ENCODE data around the gene CBLN4. TPM values are rescaled to one million over a fixed set of nuclear protein-coding genes. Genes with fewer than 3 reads are reported as not detected.

CBLN4 gene
- total and polyA plus RNA-seq, 9 of the 15 experiments (the other 6 are each of a cell fraction or from before 2014, with no cell fraction given): not detected

- no peaks in the 10 kb centered on the region for H3K4me1 ChIP-seq (replicated peaks in 1 of 2; ENCODE audit: control insufficient read depth in 2 of 2, insufficient read depth in 2 of 2, low read length in 2 of 2)
- CTCF ChIA-PET (ENCODE audit: low intra/inter-chr PET ratio): no interaction called here
- in situ Hi-C loops (cut with MboI) (no loop called here), intact Hi-C loops (cut with micrococcal nuclease) (no loop called here)
- H3K79me2 ChIP-seq (ENCODE audit: control insufficient read depth, insufficient read depth, low read length): no peaks in the 10 kb centered on the region
- BruUV-seq (replicated peaks): no TSS peak
- no peaks in the 10 kb centered on the region for H3K9me1 ChIP-seq (ENCODE audit: control insufficient read depth, insufficient read depth, low read length)
- H3K4me3 ChIP-seq: no peak overlapping the region
- 0% methylated on average over 3 of the region's 3 CpGs for WGBS (ENCODE audit: insufficient coverage, low coverage, missing lambda C conversion rate)
- H3K9ac ChIP-seq (ENCODE audit: insufficient read depth in 1 of 2, low read depth in 2 of 2, low read length in 2 of 2): no peak overlapping the region
- H3K27ac ChIP-seq (ENCODE audit: extremely low read depth, low read depth, low read length): no peak overlapping the region
- FAIRE-seq: no peak
- no peak for TF ChIP-seq CXXC5 (CRISPR knock-in tag; IDR thresholded peaks at IDR 0.05)
- POLR2A ChIA-PET: no interaction called here
- H4K20me1 ChIP-seq (replicated peaks; ENCODE audit: control insufficient read depth, insufficient read depth, low read length): no peaks in the 10 kb centered on the region
- no peak overlapping the region for H2AFZ ChIP-seq (ENCODE audit: low read depth, low read length)
- DNase-seq (ENCODE audit: extremely low read depth in 1 of 4, low spot score in 3 of 4): no peak
- H3K4me2 ChIP-seq (ENCODE audit: insufficient read depth, low read length): no peak overlapping the region
- no peaks in the 10 kb centered on the region for H3K36me3 ChIP-seq (ENCODE audit: control insufficient read depth, insufficient read depth, low read length)
- H3K9me3 ChIP-seq (replicated peaks; ENCODE audit: control insufficient read depth, insufficient read depth, low read depth, low read length): no peaks in the 10 kb centered on the region
- ATAC-seq: no peak
- H3K27me3 ChIP-seq (ENCODE audit: control insufficient read depth in 2 of 2, insufficient read depth in 2 of 2, low read length in 2 of 2): no peaks in the 10 kb centered on the region
These were observed 3.4 kb downstream of the CBLN4 start for GRCh38 chr20:56001890-56002289.

GRCh38 chr20:56001106-56001785 lies 4.1 kb downstream of the CBLN4 start:
- H3K4me2 ChIP-seq (ENCODE audit: insufficient read depth, low read length): no peak overlapping the region
- ATAC-seq: no peak
- in situ Hi-C loops (cut with MboI) (no loop called here), intact Hi-C loops (cut with micrococcal nuclease) (no loop called here)
- no peaks in the 10 kb centered on the region for H3K9me1 ChIP-seq (ENCODE audit: control insufficient read depth, insufficient read depth, low read length)
- no peak overlapping the region for H3K27ac ChIP-seq (ENCODE audit: extremely low read depth, low read depth, low read length)
- POLR2A ChIA-PET: no interaction called here
- H3K79me2 ChIP-seq (ENCODE audit: control insufficient read depth, insufficient read depth, low read length): no peaks in the 10 kb centered on the region
- FAIRE-seq: no peak
- H3K4me3 ChIP-seq: no peak overlapping the region
- TF ChIP-seq, protein P1, sequence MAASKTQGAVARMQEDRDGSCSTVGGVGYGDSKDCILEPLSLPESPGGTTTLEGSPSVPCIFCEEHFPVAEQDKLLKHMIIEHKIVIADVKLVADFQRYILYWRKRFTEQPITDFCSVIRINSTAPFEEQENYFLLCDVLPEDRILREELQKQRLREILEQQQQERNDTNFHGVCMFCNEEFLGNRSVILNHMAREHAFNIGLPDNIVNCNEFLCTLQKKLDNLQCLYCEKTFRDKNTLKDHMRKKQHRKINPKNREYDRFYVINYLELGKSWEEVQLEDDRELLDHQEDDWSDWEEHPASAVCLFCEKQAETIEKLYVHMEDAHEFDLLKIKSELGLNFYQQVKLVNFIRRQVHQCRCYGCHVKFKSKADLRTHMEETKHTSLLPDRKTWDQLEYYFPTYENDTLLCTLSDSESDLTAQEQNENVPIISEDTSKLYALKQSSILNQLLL (CRISPR knock-in tag; IDR thresholded peaks at IDR 0.05; ENCODE audit: borderline replicate concordance): no peak
- TF ChIP-seq ZBTB12 (CRISPR knock-in tag; IDR thresholded peaks at IDR 0.05) (no peak), POLR2A (conservative IDR thresholded peaks at IDR 0.05) (no peak), ARID3A (IDR thresholded peaks at IDR 0.05; ENCODE audit: borderline replicate concordance, low read depth, low read length) (no peak)
- no peak overlapping the region for H3K9ac ChIP-seq (ENCODE audit: insufficient read depth in 1 of 2, low read depth in 2 of 2, low read length in 2 of 2)
- DNase-seq (ENCODE audit: extremely low read depth in 1 of 4, low spot score in 3 of 4): no peak
- WGBS (ENCODE audit: insufficient coverage, low coverage, missing lambda C conversion rate): 3% methylated on average over 5 of the region's 5 CpGs
- H2AFZ ChIP-seq (ENCODE audit: low read depth, low read length): no peak overlapping the region
- no peaks in the 10 kb centered on the region for H3K9me3 ChIP-seq (replicated peaks; ENCODE audit: control insufficient read depth, insufficient read depth, low read depth, low read length)
- no TSS peak for BruUV-seq (replicated peaks)
- H3K27me3 ChIP-seq (ENCODE audit: control insufficient read depth in 2 of 2, insufficient read depth in 2 of 2, low read length in 2 of 2): no peaks in the 10 kb centered on the region
- H3K36me3 ChIP-seq (ENCODE audit: control insufficient read depth, insufficient read depth, low read length): no peaks in the 10 kb centered on the region
- CTCF ChIA-PET (ENCODE audit: low intra/inter-chr PET ratio): no interaction called here
- no peaks in the 10 kb centered on the region for H4K20me1 ChIP-seq (replicated peaks; ENCODE audit: control insufficient read depth, insufficient read depth, low read length)
- H3K4me1 ChIP-seq (replicated peaks in 1 of 2; ENCODE audit: control insufficient read depth in 2 of 2, insufficient read depth in 2 of 2, low read length in 2 of 2): no peaks in the 10 kb centered on the region

Measured in K562 (cell line).